H9 (cell line): ENCODE measurements around the gene MOXD1. TPM values are rescaled to one million over a fixed set of nuclear protein-coding genes. Genes with fewer than 3 reads are reported as not detected.

Experiments used
- DNase-seq: peaks from one replicate; pipeline ENCODE4 v3.0.0-alpha.2; 2017
- H2AFZ ChIP-seq: one replicate; pipeline ENCODE4 v1.6.1; 2013; ENCODE audit warnings: mild to moderate bottlenecking, low read length, control low read depth, moderate library complexity
- H2AK5ac ChIP-seq: 2 replicates; pipeline ENCODE4 v1.6.1; 2013; ENCODE audit warnings: low read length, control low read depth, mixed read lengths; ENCODE audit not compliant: insufficient read length
- H2BK120ac ChIP-seq: one replicate; pipeline ENCODE4 v1.6.1; 2013; ENCODE audit warnings: low read depth, mild to moderate bottlenecking, low read length, control low read depth, inconsistent platforms; ENCODE audit not compliant: poor library complexity, severe bottlenecking
- H2BK12ac ChIP-seq: 2 replicates; pipeline ENCODE4 v1.6.1; 2013; ENCODE audit warnings: low read length, control low read depth, mixed read lengths, low read depth; ENCODE audit not compliant: insufficient read length
- H2BK15ac ChIP-seq: 2 replicates; pipeline ENCODE4 v1.6.1; 2013; ENCODE audit warnings: low read depth, low read length, control low read depth
- H2BK20ac ChIP-seq: one replicate; pipeline ENCODE4 v1.6.1; 2013; ENCODE audit warnings: low read depth, mild to moderate bottlenecking, low read length, control low read depth, inconsistent platforms; ENCODE audit not compliant: poor library complexity, severe bottlenecking
- H2BK5ac ChIP-seq: 2 replicates; pipeline ENCODE4 v1.6.1; 2013; ENCODE audit warnings: low read length, control low read depth, mixed read lengths; ENCODE audit not compliant: insufficient read length
- H3K14ac ChIP-seq: 2 replicates; pipeline ENCODE4 v1.6.1; 2013; ENCODE audit warnings: low read length, control low read depth; ENCODE audit not compliant: insufficient read depth
- H3K18ac ChIP-seq: 2 replicates; pipeline ENCODE4 v1.6.1; 2013; ENCODE audit warnings: low read depth, mild to moderate bottlenecking, mixed read lengths, low read length, control low read depth; ENCODE audit not compliant: insufficient read length
- H3K23ac ChIP-seq: 2 replicates; pipeline ENCODE4 v1.6.1; 2013; ENCODE audit warnings: low read length, control low read depth, mixed read lengths, low read depth; ENCODE audit not compliant: insufficient read length
- H3K23me2 ChIP-seq: 2 replicates; pipeline ENCODE4 v1.6.1; 2013; ENCODE audit warnings: low read depth, mild to moderate bottlenecking, mixed read lengths, low read length, control low read depth; ENCODE audit not compliant: insufficient read length, poor library complexity, severe bottlenecking
- H3K27ac ChIP-seq: 2 replicates; pipeline ENCODE4 v1.5.1; 2013; ENCODE audit warnings: low read length, control low read depth, mixed read lengths, low read depth; ENCODE audit not compliant: insufficient read length
- H3K27me3 ChIP-seq: 2 replicates; pipeline ENCODE4 v1.6.1; 2013; ENCODE audit warnings: low read length, control low read depth, inconsistent platforms; ENCODE audit not compliant: insufficient read depth
- H3K4ac ChIP-seq: 2 replicates; pipeline ENCODE4 v1.6.1; 2013; ENCODE audit warnings: low read depth, mild to moderate bottlenecking, control low read depth, inconsistent platforms, low read length, moderate library complexity
- H3K4me1 ChIP-seq: 2 replicates; pipeline ENCODE4 v1.6.1; 2013; ENCODE audit warnings: low read length, control low read depth, inconsistent platforms; ENCODE audit not compliant: insufficient read depth
- H3K4me2 ChIP-seq: 2 replicates; pipeline ENCODE4 v1.6.1; 2013; ENCODE audit warnings: low read length, control low read depth, mixed read lengths; ENCODE audit not compliant: insufficient read length, insufficient read depth
- H3K56ac ChIP-seq: 2 replicates; pipeline ENCODE4 v1.6.1; 2013; ENCODE audit warnings: low read depth, mild to moderate bottlenecking, mixed read lengths, low read length, control low read depth; ENCODE audit not compliant: insufficient read length
- H3K79me1 ChIP-seq: 2 replicates; pipeline ENCODE4 v1.6.1; 2013; ENCODE audit warnings: low read depth, mild to moderate bottlenecking, moderate library complexity, low read length, control low read depth, inconsistent platforms; ENCODE audit not compliant: insufficient read depth, poor library complexity, severe bottlenecking
- H3K79me2 ChIP-seq: 2 replicates; pipeline ENCODE4 v1.6.1; 2013; ENCODE audit warnings: low read length, control low read depth, inconsistent platforms; ENCODE audit not compliant: insufficient read depth
- H3K9ac ChIP-seq: 2 replicates; pipeline ENCODE4 v1.6.1; 2013; ENCODE audit warnings: low read length, control low read depth, mixed read lengths; ENCODE audit not compliant: insufficient read length; ENCODE audit errors: extremely low read depth
- H3K9me3 ChIP-seq: one replicate; pipeline ENCODE4 v1.6.1; 2013; ENCODE audit warnings: low read depth, low read length, inconsistent platforms; ENCODE audit not compliant: control insufficient read depth
- H3T11ph ChIP-seq: one replicate; pipeline ENCODE4 v1.6.1; 2013; ENCODE audit warnings: mild to moderate bottlenecking, low read length, control low read depth, inconsistent platforms
- H4K20me1 ChIP-seq: one replicate; pipeline ENCODE4 v1.6.1; 2013; ENCODE audit not compliant: control insufficient read depth, insufficient read length, insufficient read depth
- H4K5ac ChIP-seq: 2 replicates; pipeline ENCODE4 v1.6.1; 2013; ENCODE audit warnings: low read depth, mild to moderate bottlenecking, mixed read lengths, low read length, control low read depth; ENCODE audit not compliant: insufficient read length
- H4K8ac ChIP-seq: replicated peaks from 2 replicates; pipeline ENCODE4 v1.6.1; 2013; ENCODE audit warnings: low read length, control low read depth, mixed read lengths, low read depth; ENCODE audit not compliant: insufficient read length
- H4K91ac ChIP-seq: 2 replicates; pipeline ENCODE4 v1.6.1; 2013; ENCODE audit warnings: low read depth, mild to moderate bottlenecking, moderate library complexity, mixed read lengths, low read length, control low read depth; ENCODE audit not compliant: insufficient read length
- H3K27ac Mint-ChIP-seq, 3 experiments: 2 replicates in 2 of 3; 3 replicates in 1 of 3; pipeline ENCODE4 v1.8.0; 2020 to 2021; ENCODE audit warnings: mixed read lengths in 3 of 3, mild to moderate bottlenecking in 1 of 3, moderate library complexity in 1 of 3
- H3K27me3 Mint-ChIP-seq: 2 replicates; pipeline ENCODE4 v1.8.0; 2021; ENCODE audit warnings: low read depth, mild to moderate bottlenecking, moderate library complexity, mixed read lengths
- H3K36me3 Mint-ChIP-seq, 3 experiments: 2 replicates in 2 of 3; 3 replicates in 1 of 3; pipeline ENCODE4 v1.8.0; 2020 to 2021; ENCODE audit warnings: low read depth in 3 of 3, mixed read lengths in 3 of 3; ENCODE audit not compliant: insufficient read depth in 1 of 3
- H3K4me1 Mint-ChIP-seq, 2 experiments: 2 replicates each; pipeline ENCODE4 v1.8.0; 2020; ENCODE audit warnings: mixed read lengths in 2 of 2
- H3K4me3 Mint-ChIP-seq, 2 experiments: 2 replicates in 1 of 2; 3 replicates in 1 of 2; pipeline ENCODE4 v1.8.0; 2020 to 2021; ENCODE audit warnings: mild to moderate bottlenecking in 2 of 2, mixed read lengths in 2 of 2, moderate library complexity in 1 of 2
- H3K9me3 Mint-ChIP-seq, 2 experiments: 2 replicates in 1 of 2; 3 replicates in 1 of 2; pipeline ENCODE4 v1.8.0; 2020; ENCODE audit warnings: mild to moderate bottlenecking in 2 of 2, mixed read lengths in 2 of 2, moderate library complexity in 1 of 2
- WGBS: extraction: QIAGEN DNeasy Blood & Tissue Kit; methylation state at CpG from one replicate; pipeline ENCODE4 v1.1.7; 2013; ENCODE audit warnings: missing lambda C conversion rate, low lambda C conversion rate, mixed read lengths; ENCODE audit not compliant: insufficient read length; ENCODE audit errors: extremely low coverage; 5-methylcytosine and 5-hydroxymethylcytosine counted together
- total RNA-seq: library from RNA; stranded (reverse); gene quantifications from 2 replicates; pipeline ENCODE4 v1.2.1, GENCODE V29; 2021
- TF ChIP-seq, protein P1 (sequence below): fragments of 200-600 bp; sonication (generic); conservative IDR thresholded peaks from 3 replicates; pipeline ENCODE4 v1.8.0; 2021; ENCODE audit warnings: antibody characterized with exemption, mild to moderate bottlenecking

The MOXD1 gene
- total RNA-seq, 1 experiment from 2014 or later: 2.3 TPM

DNA sequence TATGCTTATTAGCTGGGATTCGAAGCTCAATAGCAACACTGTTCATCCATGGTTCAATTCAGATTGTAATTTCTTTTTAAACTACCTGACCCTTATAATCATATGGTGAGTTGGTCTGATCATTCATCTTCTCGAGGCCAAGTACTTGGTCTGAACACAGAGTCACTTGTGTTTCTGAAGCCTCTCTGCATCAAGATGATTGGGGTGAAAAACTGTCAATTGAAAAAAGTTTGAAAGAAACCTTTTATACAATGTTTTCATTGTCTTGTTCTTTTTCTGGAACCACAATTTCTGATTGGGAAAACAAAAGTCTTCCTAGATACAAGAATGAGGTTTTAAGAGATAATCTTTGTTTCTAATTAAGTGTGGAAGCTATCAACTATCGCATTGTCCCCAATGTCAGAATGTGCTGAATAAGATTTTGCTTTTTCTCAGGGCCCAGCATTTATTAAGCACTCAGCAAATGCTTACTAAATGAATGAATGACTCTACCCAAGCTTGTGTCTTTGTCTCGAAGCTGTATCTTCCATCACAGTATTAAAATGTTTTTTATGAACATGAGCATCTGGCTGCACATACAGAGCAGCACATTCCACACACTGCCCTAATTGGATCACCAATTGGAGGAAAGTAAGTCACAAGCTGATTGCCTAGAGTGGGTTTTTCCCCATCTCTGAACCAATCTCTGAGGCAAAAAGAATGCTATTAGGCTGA lies 45.0 kb upstream of the MOXD1 start:
- H3K4ac ChIP-seq: no peak overlapping the region
- no peak overlapping the region for H3K27ac ChIP-seq
- no peaks in the 10 kb centered on the region for H3K79me1 ChIP-seq
- Mint-ChIP-seq H3K27ac (no peak overlapping the region), H3K27me3 (no peaks in the 10 kb centered on the region), H3K4me3 (no peak overlapping the region), H3K4me1 (peaks cover 14 to 18% of the 10 kb centered on the region in 2 experiments), H3K9me3 (peaks cover 15 to 22% of the 10 kb centered on the region in 2 experiments), H3K36me3 (peaks cover 6 to 15% (median 6%) of the 10 kb centered on the region in 3 experiments; a peak in 6 of 7 replicates)
- H4K20me1 ChIP-seq: no peaks in the 10 kb centered on the region
- H2AFZ ChIP-seq: no peak overlapping the region
- H4K8ac ChIP-seq: no peak overlapping the region
- H2AK5ac ChIP-seq: no peak overlapping the region
- no peak overlapping the region for H3K23ac ChIP-seq
- no peak overlapping the region for H2BK15ac ChIP-seq
- H3K9ac ChIP-seq: no peak overlapping the region
- H2BK120ac ChIP-seq: no peak overlapping the region
- H3K79me2 ChIP-seq: no peaks in the 10 kb centered on the region
- no peak overlapping the region for H4K91ac ChIP-seq
- H2BK5ac ChIP-seq: no peak overlapping the region
- H3K14ac ChIP-seq: no peak overlapping the region
- H3K4me2 ChIP-seq: no peak overlapping the region
- H3K18ac ChIP-seq: no peak overlapping the region
- TF ChIP-seq, protein P1, sequence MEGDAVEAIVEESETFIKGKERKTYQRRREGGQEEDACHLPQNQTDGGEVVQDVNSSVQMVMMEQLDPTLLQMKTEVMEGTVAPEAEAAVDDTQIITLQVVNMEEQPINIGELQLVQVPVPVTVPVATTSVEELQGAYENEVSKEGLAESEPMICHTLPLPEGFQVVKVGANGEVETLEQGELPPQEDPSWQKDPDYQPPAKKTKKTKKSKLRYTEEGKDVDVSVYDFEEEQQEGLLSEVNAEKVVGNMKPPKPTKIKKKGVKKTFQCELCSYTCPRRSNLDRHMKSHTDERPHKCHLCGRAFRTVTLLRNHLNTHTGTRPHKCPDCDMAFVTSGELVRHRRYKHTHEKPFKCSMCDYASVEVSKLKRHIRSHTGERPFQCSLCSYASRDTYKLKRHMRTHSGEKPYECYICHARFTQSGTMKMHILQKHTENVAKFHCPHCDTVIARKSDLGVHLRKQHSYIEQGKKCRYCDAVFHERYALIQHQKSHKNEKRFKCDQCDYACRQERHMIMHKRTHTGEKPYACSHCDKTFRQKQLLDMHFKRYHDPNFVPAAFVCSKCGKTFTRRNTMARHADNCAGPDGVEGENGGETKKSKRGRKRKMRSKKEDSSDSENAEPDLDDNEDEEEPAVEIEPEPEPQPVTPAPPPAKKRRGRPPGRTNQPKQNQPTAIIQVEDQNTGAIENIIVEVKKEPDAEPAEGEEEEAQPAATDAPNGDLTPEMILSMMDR: no peak
- WGBS: no CpG with 5 or more reads among the region's 4 CpGs
- DNase-seq: no peak
- no peaks in the 10 kb centered on the region for H3K27me3 ChIP-seq
- H3T11ph ChIP-seq: no peak overlapping the region
- H3K9me3 ChIP-seq: no peaks in the 10 kb centered on the region
- no peak overlapping the region for H4K5ac ChIP-seq
- no peaks in the 10 kb centered on the region for H3K23me2 ChIP-seq
- H2BK12ac ChIP-seq: no peak overlapping the region
- no peak overlapping the region for H2BK20ac ChIP-seq
- H3K56ac ChIP-seq: no peak overlapping the region
- H3K4me1 ChIP-seq: no peaks in the 10 kb centered on the region; the same call in 1 of the 2 replicates
